Body of pancreas (tissue), 4 donors: Measurements from ENCODE around the gene LSM4. TPM values are rescaled to one million over a fixed set of nuclear protein-coding genes. Genes with fewer than 3 reads are reported as not detected.

ENCODE experiments used
- ATAC-seq: fragments of 150-250 bp; one replicate; pipeline ENCODE4 v1.9.1; 2016
- DNase-seq, 4 donors: peaks; one replicate each; pipeline ENCODE4 v3.0.0-alpha.2; 2019
- H3K27ac ChIP-seq, 4 donors: fragments of 200-600 bp; sonication (generic); 1 replicate in 3 of 4; 2 replicates in 1 of 4; pipeline versions ENCODE4 v1.5.1 to v1.6.1; 2016 to 2019; ENCODE audit warnings: mild to moderate bottlenecking in 1 of 4, mixed read lengths in 1 of 4, moderate library complexity in 1 of 4
- H3K27me3 ChIP-seq, 2 donors: fragments of 200-600 bp; sonication (generic); one replicate each; pipeline ENCODE4 v1.6.0; 2016; ENCODE audit warnings: mild to moderate bottlenecking in 1 of 2
- H3K36me3 ChIP-seq, 2 donors: fragments of 200-600 bp; sonication (generic); replicated peaks in 1 of 2; 2 replicates each; pipeline ENCODE4 v1.5.1; 2016; ENCODE audit warnings: low read depth in 2 of 2; ENCODE audit not compliant: insufficient read depth in 1 of 2
- H3K4me1 ChIP-seq: fragments of 200-600 bp; sonication (generic); one replicate; pipeline ENCODE4 v1.6.0; 2016
- H3K4me3 ChIP-seq, 2 donors: fragments of 200-600 bp; sonication (generic); 1 replicate in 1 of 2; 2 replicates in 1 of 2; pipeline ENCODE4 v1.5.1; 2016 to 2019
- H3K9me3 ChIP-seq, 3 donors: fragments of 200-600 bp; sonication (generic); 1 replicate in 2 of 3; 2 replicates in 1 of 3; pipeline ENCODE4 v1.5.1; 2016
- CTCF ChIP-seq, 7 experiments: fragments of 450-650 bp in 4 of 7; fragments of 200-600 bp in 3 of 7; sonication (generic) in 3 of 7; IDR thresholded peaks; one replicate each; pipeline ENCODE4 v1.5.1; 2016 to 2019; ENCODE audit warnings: antibody characterized with exemption in 7 of 7
- POLR2A ChIP-seq, 3 donors: fragments of 450-650 bp; IDR thresholded peaks; one replicate each; pipeline ENCODE4 v1.6.1; 2016; ENCODE audit warnings: antibody characterized with exemption in 3 of 3, mild to moderate bottlenecking in 2 of 3
- WGBS, 2 donors: methylation state at CpG; one replicate each; pipeline ENCODE4 v1.1.5; 2017; 5-methylcytosine and 5-hydroxymethylcytosine counted together
- intact Hi-C: fragments of 100-400 bp; cut with DNase I; formaldehyde crosslinking; loops from one replicate; pipeline ENCODE4 v1.15.1; 2023
- total RNA-seq, 2 donors: library from RNA; depleted of rRNA; stranded (reverse); fragments of >200 nt; gene quantifications; one replicate each; pipeline ENCODE4 v1.1.0, GENCODE V29; 2016

LSM4 gene
- total RNA-seq, 2 donors from 2014 or later: 45.7 to 94.6 TPM

- intact Hi-C loops: no loop called here
- ATAC-seq (no peak), DNase-seq (no peak)
- Histone ChIP-seq H3K9me3 (no peaks in the 10 kb centered on the region), H3K27me3 (no peaks in the 10 kb centered on the region), H3K4me1 (no peaks in the 10 kb centered on the region), H3K36me3 (peaks cover 12 to 20% of the 10 kb centered on the region in 2 donors), H3K4me3 (no peak overlapping the region), H3K27ac (no peak overlapping the region)
- no peak for TF ChIP-seq POLR2A (IDR thresholded peaks at IDR 0.05)
- no peak for TF ChIP-seq CTCF (IDR thresholded peaks at IDR 0.05)
- 85 to 92% methylated on average over 4 to 20 of the region's 23 CpGs for WGBS, 2 donors
These were observed 57.8 kb downstream of the LSM4 start for GRCh38 chr19:18264971-18265540.

- H3K36me3 ChIP-seq: peaks cover 12 to 20% of the 10 kb centered on the region in 2 donors
- DNase-seq (peak in 1 of 4 donors; percentile 62), ATAC-seq (no peak)
- TF ChIP-seq CTCF (IDR thresholded peaks at IDR 0.05) (no peak), POLR2A (IDR thresholded peaks at IDR 0.05) (no peak)
- no peak overlapping the region for H3K4me3 ChIP-seq
- no peak overlapping the region for H3K27ac ChIP-seq
- H3K4me1 ChIP-seq: no peaks in the 10 kb centered on the region
- intact Hi-C loops: no loop called here
- H3K27me3 ChIP-seq: no peaks in the 10 kb centered on the region
- 84 to 87% methylated on average over 10 to 22 of the region's 23 CpGs for WGBS, 2 donors
- H3K9me3 ChIP-seq: no peaks in the 10 kb centered on the region
These were observed 58.6 kb downstream of the LSM4 start for GRCh38 chr19:18264137-18264854.

GRCh38 chr19:18263324-18264136, 59.3 kb downstream of the LSM4 start:
- Histone ChIP-seq H3K27ac (no peak overlapping the region), H3K27me3 (no peaks in the 10 kb centered on the region), H3K4me3 (no peak overlapping the region), H3K36me3 (peaks cover 12 to 20% of the 10 kb centered on the region in 2 donors), H3K4me1 (no peaks in the 10 kb centered on the region), H3K9me3 (no peaks in the 10 kb centered on the region)
- DNase-seq (no peak), ATAC-seq (no peak)
- WGBS, 2 donors: 84 to 91% methylated on average over 7 to 16 of the region's 16 CpGs
- no peak for TF ChIP-seq POLR2A (IDR thresholded peaks at IDR 0.05)
- TF ChIP-seq CTCF (IDR thresholded peaks at IDR 0.05): no peak
- intact Hi-C loops: no loop called here

- Histone ChIP-seq H3K36me3 (peaks cover 12 to 20% of the 10 kb centered on the region in 2 donors), H3K27ac (no peak overlapping the region), H3K27me3 (no peaks in the 10 kb centered on the region), H3K9me3 (no peaks in the 10 kb centered on the region), H3K4me1 (no peaks in the 10 kb centered on the region), H3K4me3 (no peak overlapping the region)
- ATAC-seq: no peak
- WGBS, 2 donors: 85 to 94% methylated on average over 3 to 10 of the region's 10 CpGs
- intact Hi-C loops: no loop called here
- DNase-seq: no peak
- no peak for TF ChIP-seq CTCF (IDR thresholded peaks at IDR 0.05)
These were observed 60.0 kb downstream of the LSM4 start for GRCh38 chr19:18262917-18263316.
